Suprapubic skin (tissue), 4 donors: ENCODE results near the gene KIT. TPM values are rescaled to one million over a fixed set of nuclear protein-coding genes. Genes with fewer than 3 reads are reported as not detected.

Experiments used
- DNase-seq, 2 donors: peaks; one replicate each; pipeline ENCODE4 v3.0.0-alpha.2; 2019; ENCODE audit warnings: low spot score in 2 of 2
- H3K27ac ChIP-seq: fragments of 200-600 bp; sonication (generic); one replicate; pipeline ENCODE4 v1.5.1; 2019
- H3K27me3 ChIP-seq: fragments of 200-600 bp; sonication (generic); one replicate; pipeline ENCODE4 v1.5.1; 2019
- H3K36me3 ChIP-seq: fragments of 200-600 bp; sonication (generic); one replicate; pipeline ENCODE4 v1.5.1; 2019
- H3K4me1 ChIP-seq: fragments of 200-600 bp; sonication (generic); one replicate; pipeline ENCODE4 v1.5.1; 2019
- H3K4me3 ChIP-seq: fragments of 200-600 bp; sonication (generic); one replicate; pipeline ENCODE4 v1.5.1; 2019; ENCODE audit warnings: mild to moderate bottlenecking
- H3K9me3 ChIP-seq: fragments of 200-600 bp; sonication (generic); one replicate; pipeline ENCODE4 v1.5.1; 2019
- CTCF ChIP-seq, 2 donors: fragments of 200-600 bp in 1 of 2; fragments of 450-650 bp in 1 of 2; sonication (generic) in 1 of 2; IDR thresholded peaks; one replicate each; pipeline ENCODE4 v1.5.1; 2016 to 2019; ENCODE audit warnings: antibody characterized with exemption in 2 of 2, mild to moderate bottlenecking in 1 of 2, moderate library complexity in 1 of 2
- EP300 ChIP-seq: sonication (generic); formaldehyde crosslinking; IDR thresholded peaks from one replicate; pipeline ENCODE4 v1.6.1; 2017; ENCODE audit warnings: antibody characterized with exemption
- POLR2A ChIP-seq, 2 donors: fragments of 450-650 bp; IDR thresholded peaks; one replicate each; pipeline ENCODE4 v1.6.1; 2017; ENCODE audit warnings: antibody characterized with exemption in 2 of 2, mild to moderate bottlenecking in 2 of 2, moderate library complexity in 2 of 2
- POLR2AphosphoS5 ChIP-seq, 3 donors: sonication (generic); formaldehyde crosslinking; IDR thresholded peaks; one replicate each; pipeline ENCODE4 v1.6.1; 2017; ENCODE audit warnings: antibody characterized with exemption in 3 of 3
- WGBS: methylation state at CpG from one replicate; pipeline ENCODE4 v1.1.5; 2018; 5-methylcytosine and 5-hydroxymethylcytosine counted together
- total RNA-seq, 4 donors: library from RNA; depleted of rRNA; stranded (reverse); fragments of >200 nt; gene quantifications; one replicate each; pipeline ENCODE4 v1.1.0, GENCODE V29; 2016

KIT gene
- total RNA-seq, 4 donors from 2014 or later: 17.8 to 72.7 (median 56.1) TPM

- no peak for DNase-seq
- no peak overlapping the region for H3K4me3 ChIP-seq
- H3K27me3 ChIP-seq: no peaks in the 10 kb centered on the region
- no peak overlapping the region for H3K27ac ChIP-seq
- H3K9me3 ChIP-seq: no peaks in the 10 kb centered on the region
- H3K4me1 ChIP-seq: peaks cover 3% of the 10 kb centered on the region
- no peaks in the 10 kb centered on the region for H3K36me3 ChIP-seq
- TF ChIP-seq CTCF (IDR thresholded peaks at IDR 0.05) (no peak), EP300 (no peak), POLR2AphosphoS5 (IDR thresholded peaks at IDR 0.05) (no peak), POLR2A (IDR thresholded peaks at IDR 0.05) (no peak)
- WGBS: 79% methylated on average over 1 of the region's 1 CpG
These were observed 28.1 kb downstream of the KIT start for GRCh38 chr4:54685810-54686209.

GRCh38 chr4:54687887-54688841 is 30.4 kb downstream of the KIT start:
- TF ChIP-seq CTCF (IDR thresholded peaks at IDR 0.05): no peak
- no peak for TF ChIP-seq POLR2AphosphoS5 (IDR thresholded peaks at IDR 0.05)
- TF ChIP-seq POLR2A (IDR thresholded peaks at IDR 0.05): no peak
- no peak for TF ChIP-seq EP300
- H3K4me3 ChIP-seq: no peak overlapping the region
- no peak overlapping the region for H3K27ac ChIP-seq
- no peaks in the 10 kb centered on the region for H3K27me3 ChIP-seq
- no peak for DNase-seq
- 73% methylated on average over 11 of the region's 11 CpGs for WGBS
- H3K4me1 ChIP-seq: peaks cover 3% of the 10 kb centered on the region
- no peaks in the 10 kb centered on the region for H3K36me3 ChIP-seq
- H3K9me3 ChIP-seq: no peaks in the 10 kb centered on the region

- TF ChIP-seq POLR2AphosphoS5 (IDR thresholded peaks at IDR 0.05) (no peak), CTCF (IDR thresholded peaks at IDR 0.05) (no peak), EP300 (no peak), POLR2A (IDR thresholded peaks at IDR 0.05) (no peak)
- Histone ChIP-seq H3K4me3 (no peak overlapping the region), H3K4me1 (no peaks in the 10 kb centered on the region), H3K36me3 (no peaks in the 10 kb centered on the region), H3K27ac (no peak overlapping the region), H3K27me3 (no peaks in the 10 kb centered on the region), H3K9me3 (no peaks in the 10 kb centered on the region)
- DNase-seq: no peak
- 84% methylated on average over 12 of the region's 12 CpGs for WGBS
These were observed 37.6 kb downstream of the KIT start for GRCh38 chr4:54695337-54695736.

GRCh38 chr4:54695788-54696187 is 38.0 kb downstream of the KIT start:
- H3K36me3 ChIP-seq: no peaks in the 10 kb centered on the region
- no peak overlapping the region for H3K4me3 ChIP-seq
- no peaks in the 10 kb centered on the region for H3K4me1 ChIP-seq
- H3K27ac ChIP-seq: no peak overlapping the region
- WGBS: 93% methylated on average over 3 of the region's 3 CpGs
- no peak for TF ChIP-seq CTCF (IDR thresholded peaks at IDR 0.05)
- TF ChIP-seq POLR2AphosphoS5 (IDR thresholded peaks at IDR 0.05): no peak
- no peak for TF ChIP-seq POLR2A (IDR thresholded peaks at IDR 0.05)
- no peak for TF ChIP-seq EP300
- no peaks in the 10 kb centered on the region for H3K27me3 ChIP-seq
- no peak for DNase-seq
- H3K9me3 ChIP-seq: no peaks in the 10 kb centered on the region

GRCh38 chr4:54696649-54697048 is 38.9 kb downstream of the KIT start:
- TF ChIP-seq POLR2AphosphoS5 (IDR thresholded peaks at IDR 0.05): no peak
- no peak for TF ChIP-seq POLR2A (IDR thresholded peaks at IDR 0.05)
- no peak for TF ChIP-seq CTCF (IDR thresholded peaks at IDR 0.05)
- no peak for TF ChIP-seq EP300
- Histone ChIP-seq H3K4me3 (no peak overlapping the region), H3K4me1 (no peaks in the 10 kb centered on the region), H3K36me3 (no peaks in the 10 kb centered on the region), H3K9me3 (no peaks in the 10 kb centered on the region), H3K27me3 (no peaks in the 10 kb centered on the region), H3K27ac (no peak overlapping the region)
- DNase-seq: no peak
- 95% methylated on average over 5 of the region's 5 CpGs for WGBS
